Activated T-cell treated with anti-CD3 and anti-CD28 coated beads for 4 hours (primary cell): ENCODE results near the gene MAD2L1BP.
A peak's percentile ranks its signal among the peaks of the same experiment; 100 is the strongest.

ENCODE experiments used
- DNase-seq: peaks from one replicate; pipeline ENCODE4 v3.0.0-alpha.2; 2020

MAD2L1BP gene

DNA sequence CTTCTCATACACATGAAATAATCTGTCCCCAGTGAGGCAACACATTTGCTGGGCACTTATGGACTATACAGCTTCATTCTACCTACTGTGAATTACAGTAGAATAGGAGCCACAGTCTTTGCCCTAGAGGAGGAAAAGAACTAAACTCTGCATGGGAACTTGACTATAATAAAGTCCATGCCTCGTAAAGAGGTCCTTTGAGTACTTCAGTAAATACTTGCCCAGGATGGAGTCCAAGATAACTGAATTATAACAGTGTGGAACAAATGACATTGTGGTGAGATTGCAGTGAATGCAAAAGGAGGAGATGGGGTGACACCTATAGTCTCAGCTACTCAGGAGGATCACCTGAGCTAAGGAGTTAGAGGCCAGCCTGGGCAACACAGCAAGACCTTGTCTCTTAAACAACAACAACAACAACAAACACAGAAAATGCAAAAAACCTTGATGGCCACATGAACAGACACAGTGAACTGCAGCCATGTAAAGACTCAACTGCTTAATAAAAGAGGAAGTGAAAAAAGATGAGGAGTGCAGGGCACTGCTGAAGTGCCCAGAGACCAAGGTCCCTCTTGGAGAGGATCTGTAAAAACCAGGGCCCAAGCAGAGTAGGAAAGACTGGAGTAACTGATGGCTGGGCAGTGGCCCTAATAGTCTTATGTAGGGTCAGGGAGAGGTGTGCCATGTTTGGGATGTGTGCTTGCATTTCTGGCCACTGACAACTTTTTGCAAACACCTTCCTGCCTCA lies 48.2 kb downstream of the MAD2L1BP start:
- no peak for DNase-seq

DNA sequence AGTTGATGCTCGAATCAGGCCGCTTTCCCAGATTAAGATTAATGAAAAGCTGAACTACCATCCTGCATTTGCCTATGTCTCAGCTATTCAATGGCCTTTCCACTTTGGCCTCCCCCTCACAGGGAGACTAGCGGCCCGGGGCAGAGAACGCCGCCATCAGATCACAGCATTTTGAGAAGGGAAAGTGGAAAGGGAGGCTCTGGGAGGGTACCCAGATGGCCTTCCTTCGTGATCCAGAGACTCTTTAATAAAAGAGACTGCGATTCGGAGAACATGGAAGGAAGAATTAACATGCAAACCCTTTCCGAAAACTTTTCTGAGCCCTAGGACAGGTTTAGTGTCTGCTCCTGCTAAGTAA lies 51.4 kb downstream of the MAD2L1BP start:
- no peak for DNase-seq

DNA sequence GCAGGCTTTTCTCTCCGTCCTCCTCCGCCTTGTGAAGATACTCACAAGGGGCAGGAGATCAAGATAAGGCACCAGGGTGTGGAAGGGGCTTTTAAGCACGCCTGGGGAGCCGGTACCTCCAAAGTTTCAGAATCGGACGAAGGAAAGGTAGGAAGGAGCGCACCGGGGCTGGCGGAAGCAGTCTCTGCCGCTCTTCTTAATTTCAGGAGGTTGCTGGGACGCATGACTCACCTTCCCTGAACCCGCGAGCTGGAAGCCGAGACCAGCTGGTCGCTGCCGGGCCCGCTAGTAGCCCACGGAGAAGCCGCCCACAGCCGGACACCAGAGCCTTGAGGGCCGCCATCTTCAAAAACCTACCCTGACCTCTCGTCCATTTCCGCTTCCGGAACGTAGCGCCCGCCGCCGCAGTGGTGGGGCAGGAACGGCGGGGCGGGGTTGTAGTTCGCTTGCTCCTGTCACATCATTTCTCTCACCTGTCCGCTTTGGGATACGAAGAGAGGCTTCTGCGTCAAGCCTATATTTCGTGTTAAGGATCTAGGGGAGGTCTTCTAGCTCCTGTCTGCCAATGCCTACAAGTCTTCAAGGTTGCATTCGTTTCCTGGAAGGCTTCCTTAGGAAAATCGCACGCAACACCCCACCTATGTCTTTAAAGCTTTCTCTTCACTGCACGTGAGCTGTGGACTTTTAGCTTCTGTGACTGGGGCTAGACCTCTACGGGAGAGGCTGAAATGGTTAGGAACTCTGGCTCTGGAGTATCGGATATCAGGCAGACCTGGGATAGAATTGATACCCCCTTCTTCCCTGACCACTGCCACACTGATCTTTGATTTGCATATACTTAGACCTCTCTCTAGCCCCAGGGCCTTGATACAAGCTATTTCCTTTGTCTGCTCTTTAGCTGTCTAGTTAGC lies 52.1 kb downstream of the MAD2L1BP start, which contains the start of gene MRPS18A:
Gene MRPS18A, minus strand, starts transcription at position 355 of the 911 bp plus-strand sequence. Its CDS starts 12 bp downstream, at position 343.
- DNase-seq: peak; percentile 62

DNA sequence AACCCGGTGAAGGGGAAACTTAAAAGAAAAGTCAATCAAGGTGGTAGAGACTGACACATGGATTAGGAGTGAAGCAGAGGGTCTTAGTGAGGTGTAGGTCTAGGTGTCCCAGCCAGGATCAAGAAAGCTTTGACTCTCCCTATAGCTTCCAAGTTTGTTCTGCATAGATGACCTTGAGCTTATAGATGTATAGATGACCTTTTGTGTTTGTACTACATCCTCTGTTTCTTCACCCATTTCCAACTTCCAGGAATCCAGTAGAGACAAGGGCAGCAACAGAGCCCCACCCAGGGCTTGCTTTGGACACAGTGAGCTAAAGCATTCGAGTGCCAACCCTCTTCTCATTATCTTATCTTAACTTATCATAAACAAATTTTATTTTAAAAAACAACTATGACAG lies 53.8 kb downstream of the MAD2L1BP start:
- no peak for DNase-seq
